SK-N-SH treated with all-trans-retinoic acid at 6 μM for 48 hours (cell line): ENCODE results near the gene MYRF.

Source experiments
- ATAC-seq: fragments of 200-7000 bp; cut with Tn5 transposase; 3 replicates; pipeline ENCODE4 v1.9.1; 2020; ENCODE audit warnings: mild to moderate bottlenecking, moderate library complexity
- BACH2 ChIP-seq: fragments of 250-450 bp; sonication (Bioruptor Pico); IDR thresholded peaks from 2 replicates; pipeline ENCODE4 v1.9.0; 2021; ENCODE audit warnings: mild to moderate bottlenecking, borderline replicate concordance
- CREB5 ChIP-seq: fragments of 250-450 bp; sonication (Bioruptor Pico); IDR thresholded peaks from 2 replicates; pipeline ENCODE4 v1.5.1; 2020; ENCODE audit warnings: low read depth, mild to moderate bottlenecking, moderate library complexity
- CSRNP3 ChIP-seq: fragments of 250-450 bp; sonication (Bioruptor Pico); IDR thresholded peaks from 2 replicates; pipeline ENCODE4 v1.5.1; 2021; ENCODE audit warnings: mild to moderate bottlenecking, moderate library complexity
- ESRRG ChIP-seq: fragments of 250-450 bp; sonication (Bioruptor Pico); IDR thresholded peaks from 2 replicates; pipeline ENCODE4 v1.6.1; 2021; ENCODE audit warnings: mild to moderate bottlenecking
- GLIS3 ChIP-seq: fragments of 250-450 bp; sonication (Bioruptor Pico); IDR thresholded peaks from 2 replicates; pipeline ENCODE4 v1.5.0; 2020; ENCODE audit warnings: mild to moderate bottlenecking, moderate library complexity
- POU6F1 ChIP-seq: fragments of 250-450 bp; sonication (Bioruptor Pico); IDR thresholded peaks from 2 replicates; pipeline ENCODE4 v1.8.0; 2021; ENCODE audit warnings: low read depth, mild to moderate bottlenecking, moderate library complexity, borderline replicate concordance
- RARB ChIP-seq: fragments of 250-450 bp; sonication (Bioruptor Pico); IDR thresholded peaks from 2 replicates; pipeline ENCODE4 v1.8.0; 2021; ENCODE audit warnings: mild to moderate bottlenecking, moderate library complexity
- SNAI2 ChIP-seq: fragments of 250-450 bp; sonication (Bioruptor Pico); IDR thresholded peaks from 2 replicates; pipeline ENCODE4 v1.5.0; 2020; ENCODE audit warnings: mild to moderate bottlenecking, moderate library complexity
- TCF4 ChIP-seq: fragments of 250-450 bp; sonication (Bioruptor Pico); IDR thresholded peaks from 2 replicates; pipeline ENCODE4 v1.8.0; 2021; ENCODE audit warnings: mild to moderate bottlenecking, moderate library complexity, borderline replicate concordance
- ZC3H10 ChIP-seq: fragments of 250-450 bp; sonication (Bioruptor Pico); IDR thresholded peaks from 2 replicates; pipeline ENCODE4 v1.5.1; 2021; ENCODE audit warnings: mild to moderate bottlenecking, moderate library complexity
- ZFP3 ChIP-seq: fragments of 250-450 bp; sonication (Bioruptor Pico); IDR thresholded peaks from 2 replicates; pipeline ENCODE4 v1.5.0; 2020; ENCODE audit warnings: mild to moderate bottlenecking, moderate library complexity
- ZNF70 ChIP-seq: fragments of 450-650 bp; formaldehyde crosslinking; IDR thresholded peaks from 2 replicates; pipeline ENCODE4 v1.5.0; 2020; ENCODE audit warnings: mild to moderate bottlenecking, moderate library complexity
- ZNF8 ChIP-seq: fragments of 450-650 bp; formaldehyde crosslinking; IDR thresholded peaks from 2 replicates; pipeline ENCODE4 v1.5.0; 2020; ENCODE audit warnings: mild to moderate bottlenecking, moderate library complexity
- TF ChIP-seq, protein P1 (sequence below): fragments of 250-450 bp; sonication (Bioruptor Pico); IDR thresholded peaks from 2 replicates; pipeline ENCODE4 v1.5.0; 2020; ENCODE audit warnings: mild to moderate bottlenecking, moderate library complexity
- TF ChIP-seq, protein P2 (sequence below): fragments of 250-450 bp; sonication (Bioruptor Pico); IDR thresholded peaks from 2 replicates; pipeline ENCODE4 v1.8.0; 2020; ENCODE audit warnings: mild to moderate bottlenecking, moderate library complexity, borderline replicate concordance

MYRF gene

DNA sequence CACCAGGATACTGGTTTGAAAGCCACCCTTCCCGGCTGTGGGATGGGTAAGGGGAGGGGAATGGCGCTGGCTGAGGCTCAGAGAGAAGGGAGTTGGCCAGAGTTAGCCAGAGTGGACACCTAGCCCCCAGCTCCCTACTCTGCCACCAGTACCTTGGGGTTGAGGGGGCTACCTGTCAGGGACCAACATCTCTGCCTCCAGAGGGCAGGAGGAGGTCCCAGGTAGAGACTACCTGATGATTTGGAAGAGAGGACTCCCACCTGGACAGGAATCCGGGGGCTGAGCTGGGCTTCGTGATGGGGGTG, 3.7 kb downstream of the MYRF start (continued):
- TF ChIP-seq, protein P1, sequence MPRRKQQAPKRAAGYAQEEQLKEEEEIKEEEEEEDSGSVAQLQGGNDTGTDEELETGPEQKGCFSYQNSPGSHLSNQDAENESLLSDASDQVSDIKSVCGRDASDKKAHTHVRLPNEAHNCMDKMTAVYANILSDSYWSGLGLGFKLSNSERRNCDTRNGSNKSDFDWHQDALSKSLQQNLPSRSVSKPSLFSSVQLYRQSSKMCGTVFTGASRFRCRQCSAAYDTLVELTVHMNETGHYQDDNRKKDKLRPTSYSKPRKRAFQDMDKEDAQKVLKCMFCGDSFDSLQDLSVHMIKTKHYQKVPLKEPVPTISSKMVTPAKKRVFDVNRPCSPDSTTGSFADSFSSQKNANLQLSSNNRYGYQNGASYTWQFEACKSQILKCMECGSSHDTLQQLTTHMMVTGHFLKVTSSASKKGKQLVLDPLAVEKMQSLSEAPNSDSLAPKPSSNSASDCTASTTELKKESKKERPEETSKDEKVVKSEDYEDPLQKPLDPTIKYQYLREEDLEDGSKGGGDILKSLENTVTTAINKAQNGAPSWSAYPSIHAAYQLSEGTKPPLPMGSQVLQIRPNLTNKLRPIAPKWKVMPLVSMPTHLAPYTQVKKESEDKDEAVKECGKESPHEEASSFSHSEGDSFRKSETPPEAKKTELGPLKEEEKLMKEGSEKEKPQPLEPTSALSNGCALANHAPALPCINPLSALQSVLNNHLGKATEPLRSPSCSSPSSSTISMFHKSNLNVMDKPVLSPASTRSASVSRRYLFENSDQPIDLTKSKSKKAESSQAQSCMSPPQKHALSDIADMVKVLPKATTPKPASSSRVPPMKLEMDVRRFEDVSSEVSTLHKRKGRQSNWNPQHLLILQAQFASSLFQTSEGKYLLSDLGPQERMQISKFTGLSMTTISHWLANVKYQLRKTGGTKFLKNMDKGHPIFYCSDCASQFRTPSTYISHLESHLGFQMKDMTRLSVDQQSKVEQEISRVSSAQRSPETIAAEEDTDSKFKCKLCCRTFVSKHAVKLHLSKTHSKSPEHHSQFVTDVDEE (CRISPR knock-in tag) = no peak
- TF ChIP-seq ZFP3 (CRISPR knock-in tag) (no peak), ZNF8 (no peak), POU6F1 (CRISPR knock-in tag) (no peak), ESRRG (CRISPR knock-in tag) (no peak), BACH2 (no peak)
- TF ChIP-seq, all 23 proteins: peak for 0

DNA sequence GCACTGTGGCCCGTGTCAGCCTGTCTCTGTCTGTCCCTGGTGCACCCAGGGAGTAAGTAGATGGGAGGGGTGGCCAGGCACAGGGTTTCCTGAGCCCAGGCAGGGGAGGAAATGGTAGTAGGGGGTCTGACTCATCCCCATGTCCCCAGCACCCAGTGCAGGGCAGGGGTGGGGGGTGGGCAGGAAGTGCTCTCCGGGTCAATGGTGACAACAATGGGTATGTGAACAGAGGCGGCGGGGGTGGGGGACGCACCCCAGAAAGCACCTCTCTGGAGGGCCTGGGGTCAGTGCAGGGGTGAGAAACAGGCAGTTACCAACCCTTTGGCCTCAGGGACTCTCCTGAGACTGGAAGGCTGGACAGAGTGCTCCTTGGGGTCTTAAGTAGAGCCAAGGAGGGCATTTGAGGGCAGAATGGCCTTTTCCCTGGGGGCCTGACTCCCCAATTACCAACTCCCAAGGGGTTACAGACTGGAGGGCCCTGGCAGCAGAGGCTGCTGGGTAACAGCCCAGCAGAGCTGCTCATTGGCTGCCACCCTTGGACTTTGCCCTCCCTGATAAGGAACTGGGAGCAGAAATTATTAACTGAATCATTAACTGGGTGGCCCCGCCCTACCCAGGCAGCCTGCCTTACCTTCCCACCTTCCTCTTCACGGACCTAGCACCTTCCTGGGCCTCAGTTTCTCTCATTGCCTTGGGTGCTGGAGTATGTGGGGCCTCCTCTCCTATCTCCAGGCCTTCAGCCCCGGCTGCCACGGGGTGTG, 4.2 kb downstream of the MYRF start:
- ATAC-seq = no peak
- TF ChIP-seq ZFP3 (CRISPR knock-in tag) = no peak

GRCh38 chr11:61757213-61757862, 4.9 kb downstream of the MYRF start:
- no peak for ATAC-seq
- TF ChIP-seq ZC3H10 (CRISPR knock-in tag) (no peak), ESRRG (CRISPR knock-in tag) (no peak), POU6F1 (CRISPR knock-in tag) (no peak), GLIS3 (CRISPR knock-in tag) (no peak), BACH2 (no peak), TCF4 (no peak), ZNF70 (no peak), CREB5 (CRISPR knock-in tag) (no peak), CSRNP3 (CRISPR knock-in tag) (no peak), SNAI2 (CRISPR knock-in tag) (no peak), ZNF8 (no peak), ZFP3 (CRISPR knock-in tag) (no peak)
- TF ChIP-seq, protein P2, sequence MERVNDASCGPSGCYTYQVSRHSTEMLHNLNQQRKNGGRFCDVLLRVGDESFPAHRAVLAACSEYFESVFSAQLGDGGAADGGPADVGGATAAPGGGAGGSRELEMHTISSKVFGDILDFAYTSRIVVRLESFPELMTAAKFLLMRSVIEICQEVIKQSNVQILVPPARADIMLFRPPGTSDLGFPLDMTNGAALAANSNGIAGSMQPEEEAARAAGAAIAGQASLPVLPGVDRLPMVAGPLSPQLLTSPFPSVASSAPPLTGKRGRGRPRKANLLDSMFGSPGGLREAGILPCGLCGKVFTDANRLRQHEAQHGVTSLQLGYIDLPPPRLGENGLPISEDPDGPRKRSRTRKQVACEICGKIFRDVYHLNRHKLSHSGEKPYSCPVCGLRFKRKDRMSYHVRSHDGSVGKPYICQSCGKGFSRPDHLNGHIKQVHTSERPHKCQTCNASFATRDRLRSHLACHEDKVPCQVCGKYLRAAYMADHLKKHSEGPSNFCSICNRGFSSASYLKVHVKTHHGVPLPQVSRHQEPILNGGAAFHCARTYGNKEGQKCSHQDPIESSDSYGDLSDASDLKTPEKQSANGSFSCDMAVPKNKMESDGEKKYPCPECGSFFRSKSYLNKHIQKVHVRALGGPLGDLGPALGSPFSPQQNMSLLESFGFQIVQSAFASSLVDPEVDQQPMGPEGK = no peak

DNA sequence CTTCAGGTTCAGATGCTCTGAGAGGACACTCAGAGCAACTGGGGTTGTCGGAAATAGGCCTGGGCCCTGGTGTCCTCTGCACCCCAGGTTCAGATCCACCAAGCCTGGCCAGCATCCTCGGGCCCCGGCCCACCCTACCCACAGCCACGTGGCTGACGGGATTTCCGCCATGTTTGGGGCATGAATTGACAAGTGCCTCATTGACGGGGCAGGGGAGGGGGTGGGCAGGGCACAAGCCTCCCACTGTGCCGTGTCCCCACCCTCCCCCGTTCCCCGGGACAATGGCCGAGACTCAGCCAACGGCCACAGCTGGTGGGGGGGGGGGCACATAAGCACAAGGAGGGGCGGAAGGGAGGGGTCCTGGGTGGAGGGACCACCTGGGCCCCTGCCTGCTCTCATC, 8.5 kb downstream of the MYRF start:
- TF ChIP-seq GLIS3 (CRISPR knock-in tag) (no peak), RARB (CRISPR knock-in tag) (no peak), ESRRG (CRISPR knock-in tag) (no peak), ZNF8 (no peak), CREB5 (CRISPR knock-in tag) (no peak)
- ATAC-seq = no peak
